GM12892 (cell line): ENCODE results near the gene SLC28A2.

Experiments used
- POLR2A ChIP-seq: IDR thresholded peaks from 2 replicates; pipeline ENCODE4 v1.6.1; 2011; ENCODE audit warnings: low read depth, low read length, control low read depth
- POLR2AphosphoS5 ChIP-seq: IDR thresholded peaks from 2 replicates; pipeline ENCODE4 v1.6.1; 2011; ENCODE audit warnings: low read depth, low read length, control low read depth
- TAF1 ChIP-seq: IDR thresholded peaks from 2 replicates; pipeline ENCODE4 v1.6.1; 2011; ENCODE audit warnings: low read depth, mild to moderate bottlenecking, control low read depth, low read length, borderline replicate concordance

- TF ChIP-seq POLR2AphosphoS5 (no peak), POLR2A (no peak), TAF1 (no peak)
These were observed 16.1 kb downstream of the SLC28A2 start for GRCh38 chr15:45268135-45268534.
